ENCODE data around the gene RAD17.

The RAD17 gene

GRCh38 chr5:69415584-69415958 is 46.0 kb downstream of the RAD17 start:
- Histone ChIP-seq H3K9ac (ENCODE audit: low read length) (no peak overlapping the region), H3K4me2 (ENCODE audit: low read depth, low read length, poor library complexity, severe bottlenecking) (no peak overlapping the region), H3F3A (ENCODE audit: insufficient read depth) (0 out of 2 replicates have a peak, but pooled peaks cover 3% of the 10 kb centered on the region), H2AFZ (ENCODE audit: low read depth, low read length, severe bottlenecking) (no peak overlapping the region), H3K27ac (ENCODE audit: low read depth, low read length) (no peak overlapping the region), H4K20me1 (ENCODE audit: low read depth, low read length) (no peaks in the 10 kb centered on the region), H3K4me3 (ENCODE audit: insufficient read depth, low read length, poor library complexity, severe bottlenecking) (no peak overlapping the region), H3K9me3 (ENCODE audit: insufficient read depth, low read length) (no peaks in the 10 kb centered on the region), H3K9me2 (replicated peaks; ENCODE audit: insufficient read depth, low read length) (no peaks in the 10 kb centered on the region), H3K27me3 (ENCODE audit: low read length) (no peaks in the 10 kb centered on the region), H3K79me2 (ENCODE audit: insufficient read depth, low read length) (no peaks in the 10 kb centered on the region), H3K36me3 (ENCODE audit: low read length) (peaks cover 11% of the 10 kb centered on the region; the same call in 1 of the 2 replicates)
- TF ChIP-seq, protein P1, sequence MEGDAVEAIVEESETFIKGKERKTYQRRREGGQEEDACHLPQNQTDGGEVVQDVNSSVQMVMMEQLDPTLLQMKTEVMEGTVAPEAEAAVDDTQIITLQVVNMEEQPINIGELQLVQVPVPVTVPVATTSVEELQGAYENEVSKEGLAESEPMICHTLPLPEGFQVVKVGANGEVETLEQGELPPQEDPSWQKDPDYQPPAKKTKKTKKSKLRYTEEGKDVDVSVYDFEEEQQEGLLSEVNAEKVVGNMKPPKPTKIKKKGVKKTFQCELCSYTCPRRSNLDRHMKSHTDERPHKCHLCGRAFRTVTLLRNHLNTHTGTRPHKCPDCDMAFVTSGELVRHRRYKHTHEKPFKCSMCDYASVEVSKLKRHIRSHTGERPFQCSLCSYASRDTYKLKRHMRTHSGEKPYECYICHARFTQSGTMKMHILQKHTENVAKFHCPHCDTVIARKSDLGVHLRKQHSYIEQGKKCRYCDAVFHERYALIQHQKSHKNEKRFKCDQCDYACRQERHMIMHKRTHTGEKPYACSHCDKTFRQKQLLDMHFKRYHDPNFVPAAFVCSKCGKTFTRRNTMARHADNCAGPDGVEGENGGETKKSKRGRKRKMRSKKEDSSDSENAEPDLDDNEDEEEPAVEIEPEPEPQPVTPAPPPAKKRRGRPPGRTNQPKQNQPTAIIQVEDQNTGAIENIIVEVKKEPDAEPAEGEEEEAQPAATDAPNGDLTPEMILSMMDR (IDR thresholded peaks at IDR 0.05; ENCODE audit: insufficient read depth, low read length, poor library complexity, severe bottlenecking): no peak
- TF ChIP-seq EZH2phosphoT487 (conservative IDR thresholded peaks at IDR 0.05; ENCODE audit: low read length): no peak

GRCh38 chr5:69416180-69416579 is 46.6 kb downstream of the RAD17 start:
- Histone ChIP-seq H3K4me3 (ENCODE audit: insufficient read depth, low read length, poor library complexity, severe bottlenecking) (no peak overlapping the region), H3F3A (ENCODE audit: insufficient read depth) (0 out of 2 replicates have a peak, but pooled peaks cover 3% of the 10 kb centered on the region), H3K27ac (ENCODE audit: low read depth, low read length) (no peak overlapping the region), H3K9me3 (ENCODE audit: insufficient read depth, low read length) (no peaks in the 10 kb centered on the region), H3K79me2 (ENCODE audit: insufficient read depth, low read length) (no peaks in the 10 kb centered on the region), H3K4me2 (ENCODE audit: low read depth, low read length, poor library complexity, severe bottlenecking) (no peak overlapping the region), H3K9me2 (replicated peaks; ENCODE audit: insufficient read depth, low read length) (no peaks in the 10 kb centered on the region), H3K36me3 (ENCODE audit: low read length) (peaks cover 11% of the 10 kb centered on the region; the same call in 1 of the 2 replicates), H4K20me1 (ENCODE audit: low read depth, low read length) (no peaks in the 10 kb centered on the region), H2AFZ (ENCODE audit: low read depth, low read length, severe bottlenecking) (no peak overlapping the region), H3K27me3 (ENCODE audit: low read length) (no peaks in the 10 kb centered on the region), H3K9ac (ENCODE audit: low read length) (no peak overlapping the region)
- TF ChIP-seq EZH2phosphoT487 (conservative IDR thresholded peaks at IDR 0.05; ENCODE audit: low read length): no peak
- TF ChIP-seq, protein P1 (IDR thresholded peaks at IDR 0.05; ENCODE audit: insufficient read depth, low read length, poor library complexity, severe bottlenecking): no peak

GRCh38 chr5:69416699-69417098 is 47.1 kb downstream of the RAD17 start:
- Histone ChIP-seq H3K4me3 (ENCODE audit: insufficient read depth, low read length, poor library complexity, severe bottlenecking) (no peak overlapping the region), H3K9ac (ENCODE audit: low read length) (no peak overlapping the region), H3K27ac (ENCODE audit: low read depth, low read length) (no peak overlapping the region), H3F3A (ENCODE audit: insufficient read depth) (0 out of 2 replicates have a peak, but pooled peaks cover 3% of the 10 kb centered on the region), H3K9me2 (replicated peaks; ENCODE audit: insufficient read depth, low read length) (no peaks in the 10 kb centered on the region), H3K27me3 (ENCODE audit: low read length) (no peaks in the 10 kb centered on the region), H3K36me3 (ENCODE audit: low read length) (peaks cover 10% of the 10 kb centered on the region; the same call in 1 of the 2 replicates), H4K20me1 (ENCODE audit: low read depth, low read length) (no peaks in the 10 kb centered on the region), H3K79me2 (ENCODE audit: insufficient read depth, low read length) (no peaks in the 10 kb centered on the region), H3K4me2 (ENCODE audit: low read depth, low read length, poor library complexity, severe bottlenecking) (no peak overlapping the region), H2AFZ (ENCODE audit: low read depth, low read length, severe bottlenecking) (no peak overlapping the region), H3K9me3 (ENCODE audit: insufficient read depth, low read length) (no peaks in the 10 kb centered on the region)
- TF ChIP-seq EZH2phosphoT487 (conservative IDR thresholded peaks at IDR 0.05; ENCODE audit: low read length): no peak
- TF ChIP-seq, protein P1 (IDR thresholded peaks at IDR 0.05; ENCODE audit: insufficient read depth, low read length, poor library complexity, severe bottlenecking): no peak

Measured in SU-DHL-6 (cell line).